ENCODE data around the gene IRAK1. TPM values are rescaled to one million over a fixed set of nuclear protein-coding genes. Genes with fewer than 3 reads are reported as not detected.

IRAK1 gene
- total and polyA plus RNA-seq, 2 of the 13 experiments (the other 11 are each of a cell fraction or from before 2014, with no cell fraction given): 57.7 to 77.3 TPM

DNA sequence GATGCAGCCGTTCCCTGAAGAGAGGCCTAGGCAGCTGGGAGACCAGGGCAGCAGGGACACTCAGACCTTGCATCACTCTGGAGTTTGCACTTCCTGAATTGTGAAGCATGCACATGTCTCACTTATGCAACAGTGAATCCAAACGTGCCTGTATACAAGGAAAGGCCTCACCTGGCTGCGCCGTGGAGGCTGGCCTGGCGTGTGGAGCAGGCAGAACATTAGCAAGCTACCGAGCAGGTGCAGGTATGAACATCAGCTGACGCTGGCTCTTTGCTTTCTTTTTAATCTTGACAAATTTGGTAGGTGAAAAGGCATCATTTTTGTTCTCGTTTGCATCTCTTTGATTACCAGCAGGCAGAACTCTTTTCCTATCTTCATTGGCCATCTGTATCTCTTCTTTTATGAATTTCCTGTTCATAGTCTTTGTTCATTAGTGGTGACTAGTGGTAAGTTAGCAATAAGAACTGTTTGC lies 37.1 kb upstream of the IRAK1 start (continued):
- TF ChIP-seq, protein P1, sequence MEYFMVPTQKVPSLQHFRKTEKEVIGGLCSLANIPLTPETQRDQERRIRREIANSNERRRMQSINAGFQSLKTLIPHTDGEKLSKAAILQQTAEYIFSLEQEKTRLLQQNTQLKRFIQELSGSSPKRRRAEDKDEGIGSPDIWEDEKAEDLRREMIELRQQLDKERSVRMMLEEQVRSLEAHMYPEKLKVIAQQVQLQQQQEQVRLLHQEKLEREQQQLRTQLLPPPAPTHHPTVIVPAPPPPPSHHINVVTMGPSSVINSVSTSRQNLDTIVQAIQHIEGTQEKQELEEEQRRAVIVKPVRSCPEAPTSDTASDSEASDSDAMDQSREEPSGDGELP (IDR thresholded peaks at IDR 0.05; ENCODE audit: borderline replicate concordance, low read depth): peak; percentile 80; the same call in 1 of the 2 replicates
- TF ChIP-seq GTF3A (CRISPR knock-in tag; conservative IDR thresholded peaks at IDR 0.05) (no peak), YEATS2 (CRISPR knock-in tag; IDR thresholded peaks at IDR 0.05; ENCODE audit: borderline replicate concordance) (peak; percentile 82; the same call in 1 of the 2 replicates), NFKBIZ (CRISPR knock-in tag; IDR thresholded peaks at IDR 0.05) (0 out of 2 replicates have a peak, but pooled peaks have one; percentile 41), NFRKB (IDR thresholded peaks at IDR 0.05) (no peak), ZKSCAN1 (IDR thresholded peaks at IDR 0.05; ENCODE audit: low read length) (no peak), TOE1 (CRISPR knock-in tag; IDR thresholded peaks at IDR 0.05) (no peak), ZNF160 (CRISPR knock-in tag; IDR thresholded peaks at IDR 0.05) (0 out of 2 replicates have a peak, but pooled peaks have one; percentile 32), HNRNPH1 (optimal IDR thresholded peaks at IDR 0.05; ENCODE audit: low read depth, low read length) (no peak), SIX4 (CRISPR knock-in tag; IDR thresholded peaks at IDR 0.05) (peak; percentile 36; the same call in 1 of the 2 replicates), THAP11 (CRISPR knock-in tag; IDR thresholded peaks at IDR 0.05) (peak; percentile 78), NR2F1 (CRISPR knock-in tag; IDR thresholded peaks at IDR 0.05) (no peak), SP4 (CRISPR knock-in tag; IDR thresholded peaks at IDR 0.05) (peak; percentile 29; the same call in 1 of the 2 replicates), EP300 (IDR thresholded peaks at IDR 0.05; ENCODE audit: low read depth in 2 of 2, low read length in 2 of 2) (peak in 1 of 2 experiments; percentile 76; a peak in 2 of 4 replicates), EP300 (CRISPR knock-in tag; IDR thresholded peaks at IDR 0.05; ENCODE audit: borderline replicate concordance) (peak; percentile 84), PITX1 (CRISPR knock-in tag; IDR thresholded peaks at IDR 0.05) (peak; percentile 78)
- TF ChIP-seq, protein P2, sequence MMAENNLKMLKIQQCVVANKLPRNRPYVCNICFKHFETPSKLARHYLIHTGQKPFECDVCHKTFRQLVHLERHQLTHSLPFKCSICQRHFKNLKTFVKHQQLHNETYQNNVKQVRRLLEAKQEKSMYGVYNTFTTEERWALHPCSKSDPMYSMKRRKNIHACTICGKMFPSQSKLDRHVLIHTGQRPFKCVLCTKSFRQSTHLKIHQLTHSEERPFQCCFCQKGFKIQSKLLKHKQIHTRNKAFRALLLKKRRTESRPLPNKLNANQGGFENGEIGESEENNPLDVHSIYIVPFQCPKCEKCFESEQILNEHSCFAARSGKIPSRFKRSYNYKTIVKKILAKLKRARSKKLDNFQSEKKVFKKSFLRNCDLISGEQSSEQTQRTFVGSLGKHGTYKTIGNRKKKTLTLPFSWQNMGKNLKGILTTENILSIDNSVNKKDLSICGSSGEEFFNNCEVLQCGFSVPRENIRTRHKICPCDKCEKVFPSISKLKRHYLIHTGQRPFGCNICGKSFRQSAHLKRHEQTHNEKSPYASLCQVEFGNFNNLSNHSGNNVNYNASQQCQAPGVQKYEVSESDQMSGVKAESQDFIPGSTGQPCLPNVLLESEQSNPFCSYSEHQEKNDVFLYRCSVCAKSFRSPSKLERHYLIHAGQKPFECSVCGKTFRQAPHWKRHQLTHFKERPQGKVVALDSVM (CRISPR knock-in tag; IDR thresholded peaks at IDR 0.05): peak; percentile 78
- TF ChIP-seq, protein P3, sequence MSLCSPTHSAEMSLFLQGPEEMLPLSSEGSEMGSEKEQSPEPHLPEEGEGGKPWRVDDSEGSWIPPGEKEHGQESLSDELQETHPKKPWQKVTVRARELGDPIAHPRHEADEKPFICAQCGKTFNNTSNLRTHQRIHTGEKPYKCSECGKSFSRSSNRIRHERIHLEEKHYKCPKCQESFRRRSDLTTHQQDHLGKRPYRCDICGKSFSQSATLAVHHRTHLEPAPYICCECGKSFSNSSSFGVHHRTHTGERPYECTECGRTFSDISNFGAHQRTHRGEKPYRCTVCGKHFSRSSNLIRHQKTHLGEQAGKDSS (CRISPR knock-in tag; IDR thresholded peaks at IDR 0.05; ENCODE audit: borderline replicate concordance, low read depth): peak; percentile 56; the same call in 1 of the 2 replicates
- TF ChIP-seq, protein P4, sequence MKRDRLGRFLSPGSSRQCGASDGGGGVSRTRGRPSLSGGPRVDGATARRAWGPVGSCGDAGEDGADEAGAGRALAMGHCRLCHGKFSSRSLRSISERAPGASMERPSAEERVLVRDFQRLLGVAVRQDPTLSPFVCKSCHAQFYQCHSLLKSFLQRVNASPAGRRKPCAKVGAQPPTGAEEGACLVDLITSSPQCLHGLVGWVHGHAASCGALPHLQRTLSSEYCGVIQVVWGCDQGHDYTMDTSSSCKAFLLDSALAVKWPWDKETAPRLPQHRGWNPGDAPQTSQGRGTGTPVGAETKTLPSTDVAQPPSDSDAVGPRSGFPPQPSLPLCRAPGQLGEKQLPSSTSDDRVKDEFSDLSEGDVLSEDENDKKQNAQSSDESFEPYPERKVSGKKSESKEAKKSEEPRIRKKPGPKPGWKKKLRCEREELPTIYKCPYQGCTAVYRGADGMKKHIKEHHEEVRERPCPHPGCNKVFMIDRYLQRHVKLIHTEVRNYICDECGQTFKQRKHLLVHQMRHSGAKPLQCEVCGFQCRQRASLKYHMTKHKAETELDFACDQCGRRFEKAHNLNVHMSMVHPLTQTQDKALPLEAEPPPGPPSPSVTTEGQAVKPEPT (CRISPR knock-in tag; IDR thresholded peaks at IDR 0.05; ENCODE audit: low read depth): 0 out of 2 replicates have a peak, but pooled peaks have one; percentile 48
- TF ChIP-seq, protein P5, sequence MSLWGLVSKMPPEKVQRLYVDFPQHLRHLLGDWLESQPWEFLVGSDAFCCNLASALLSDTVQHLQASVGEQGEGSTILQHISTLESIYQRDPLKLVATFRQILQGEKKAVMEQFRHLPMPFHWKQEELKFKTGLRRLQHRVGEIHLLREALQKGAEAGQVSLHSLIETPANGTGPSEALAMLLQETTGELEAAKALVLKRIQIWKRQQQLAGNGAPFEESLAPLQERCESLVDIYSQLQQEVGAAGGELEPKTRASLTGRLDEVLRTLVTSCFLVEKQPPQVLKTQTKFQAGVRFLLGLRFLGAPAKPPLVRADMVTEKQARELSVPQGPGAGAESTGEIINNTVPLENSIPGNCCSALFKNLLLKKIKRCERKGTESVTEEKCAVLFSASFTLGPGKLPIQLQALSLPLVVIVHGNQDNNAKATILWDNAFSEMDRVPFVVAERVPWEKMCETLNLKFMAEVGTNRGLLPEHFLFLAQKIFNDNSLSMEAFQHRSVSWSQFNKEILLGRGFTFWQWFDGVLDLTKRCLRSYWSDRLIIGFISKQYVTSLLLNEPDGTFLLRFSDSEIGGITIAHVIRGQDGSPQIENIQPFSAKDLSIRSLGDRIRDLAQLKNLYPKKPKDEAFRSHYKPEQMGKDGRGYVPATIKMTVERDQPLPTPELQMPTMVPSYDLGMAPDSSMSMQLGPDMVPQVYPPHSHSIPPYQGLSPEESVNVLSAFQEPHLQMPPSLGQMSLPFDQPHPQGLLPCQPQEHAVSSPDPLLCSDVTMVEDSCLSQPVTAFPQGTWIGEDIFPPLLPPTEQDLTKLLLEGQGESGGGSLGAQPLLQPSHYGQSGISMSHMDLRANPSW (CRISPR knock-in tag; IDR thresholded peaks at IDR 0.05; ENCODE audit: borderline replicate concordance): no peak; the same call in 1 of the 2 replicates
- TF ChIP-seq, protein P6, sequence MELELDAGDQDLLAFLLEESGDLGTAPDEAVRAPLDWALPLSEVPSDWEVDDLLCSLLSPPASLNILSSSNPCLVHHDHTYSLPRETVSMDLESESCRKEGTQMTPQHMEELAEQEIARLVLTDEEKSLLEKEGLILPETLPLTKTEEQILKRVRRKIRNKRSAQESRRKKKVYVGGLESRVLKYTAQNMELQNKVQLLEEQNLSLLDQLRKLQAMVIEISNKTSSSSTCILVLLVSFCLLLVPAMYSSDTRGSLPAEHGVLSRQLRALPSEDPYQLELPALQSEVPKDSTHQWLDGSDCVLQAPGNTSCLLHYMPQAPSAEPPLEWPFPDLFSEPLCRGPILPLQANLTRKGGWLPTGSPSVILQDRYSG (CRISPR knock-in tag; IDR thresholded peaks at IDR 0.05): no peak

Measured in HepG2 (cell line).